Ishikawa (cell line): Measurements from ENCODE around the gene BCR.

Experiments used
- CEBPB ChIP-seq: IDR thresholded peaks from 2 replicates; pipeline ENCODE4 v1.6.1; 2012
- CREB1 ChIP-seq: IDR thresholded peaks from 2 replicates; pipeline ENCODE4 v1.6.1; 2012; ENCODE audit warnings: low read depth
- EGR1 ChIP-seq: IDR thresholded peaks from 2 replicates; pipeline ENCODE4 v1.6.1; 2012
- EP300 ChIP-seq: IDR thresholded peaks from 2 replicates; pipeline ENCODE4 v1.6.1; 2012; ENCODE audit warnings: borderline replicate concordance
- FOXM1 ChIP-seq: IDR thresholded peaks from 2 replicates; pipeline ENCODE4 v1.6.1; 2012; ENCODE audit warnings: low read depth, borderline replicate concordance
- MAX ChIP-seq: IDR thresholded peaks from 2 replicates; pipeline ENCODE4 v1.6.1; 2012
- NFIC ChIP-seq: IDR thresholded peaks from 2 replicates; pipeline ENCODE4 v1.6.1; 2012
- RAD21 ChIP-seq: IDR thresholded peaks from 2 replicates; pipeline ENCODE4 v1.6.1; 2012; ENCODE audit warnings: low read depth
- REST ChIP-seq: IDR thresholded peaks from 2 replicates; pipeline ENCODE4 v1.6.1; 2012; ENCODE audit warnings: low read depth, mild to moderate bottlenecking
- TAF1 ChIP-seq: IDR thresholded peaks from 2 replicates; pipeline ENCODE4 v1.6.1; 2012; ENCODE audit warnings: low read depth, mild to moderate bottlenecking
- TCF12 ChIP-seq: IDR thresholded peaks from 2 replicates; pipeline ENCODE4 v1.6.1; 2012; ENCODE audit warnings: low read depth
- TEAD4 ChIP-seq: IDR thresholded peaks from 2 replicates; pipeline ENCODE4 v1.6.1; 2012
- USF1 ChIP-seq: IDR thresholded peaks from 2 replicates; pipeline ENCODE4 v1.6.1; 2012
- YY1 ChIP-seq: IDR thresholded peaks from 2 replicates; pipeline ENCODE4 v1.6.1; 2012; ENCODE audit warnings: low read depth
- ZBTB7A ChIP-seq: IDR thresholded peaks from 2 replicates; pipeline ENCODE4 v1.6.1; 2012; ENCODE audit warnings: low read depth

BCR gene

GRCh38 chr22:23246982-23247766 is 66.9 kb downstream of the BCR start:
- no peak for TF ChIP-seq ZBTB7A
- no peak for TF ChIP-seq TAF1
- no peak for TF ChIP-seq CREB1
- no peak for TF ChIP-seq TEAD4
- no peak for TF ChIP-seq REST
- TF ChIP-seq CEBPB: no peak
- TF ChIP-seq FOXM1: no peak
- no peak for TF ChIP-seq EGR1
- TF ChIP-seq TCF12: no peak
- no peak for TF ChIP-seq EP300
- no peak for TF ChIP-seq NFIC
- no peak for TF ChIP-seq USF1
- TF ChIP-seq RAD21: no peak
- TF ChIP-seq YY1: no peak
- no peak for TF ChIP-seq MAX

GRCh38 chr22:23248583-23248982 is 68.3 kb downstream of the BCR start:
- no peak for TF ChIP-seq NFIC
- TF ChIP-seq RAD21: no peak
- TF ChIP-seq YY1: no peak
- no peak for TF ChIP-seq CEBPB
- no peak for TF ChIP-seq CREB1
- TF ChIP-seq MAX: no peak
- TF ChIP-seq TAF1: no peak
- no peak for TF ChIP-seq REST
- TF ChIP-seq TEAD4: no peak
- no peak for TF ChIP-seq EP300
- TF ChIP-seq EGR1: no peak
- TF ChIP-seq TCF12: no peak
- no peak for TF ChIP-seq ZBTB7A

GRCh38 chr22:23250056-23250784 is 69.9 kb downstream of the BCR start:
- TF ChIP-seq EP300: no peak
- TF ChIP-seq CREB1: no peak
- TF ChIP-seq USF1: no peak
- no peak for TF ChIP-seq NFIC
- TF ChIP-seq ZBTB7A: no peak
- TF ChIP-seq TCF12: no peak
- no peak for TF ChIP-seq RAD21
- no peak for TF ChIP-seq CEBPB
- TF ChIP-seq FOXM1: no peak
- no peak for TF ChIP-seq MAX
- TF ChIP-seq TEAD4: no peak
- TF ChIP-seq EGR1: no peak
- no peak for TF ChIP-seq TAF1

GRCh38 chr22:23250785-23251363 is 70.6 kb downstream of the BCR start:
- TF ChIP-seq ZBTB7A (no peak), CEBPB (no peak), EP300 (no peak), TEAD4 (no peak), RAD21 (no peak), TAF1 (no peak), USF1 (no peak), MAX (no peak), CREB1 (no peak), REST (no peak), EGR1 (no peak), YY1 (no peak), TCF12 (no peak), NFIC (no peak), FOXM1 (no peak)
